MCF 10A (cell line): ENCODE results near the gene ZNF512. TPM values are rescaled to one million over a fixed set of nuclear protein-coding genes. Genes with fewer than 3 reads are reported as not detected.

Experiments used
- BruUV-seq: library from RNA; stranded (reverse); fragments of 400-500 nt; replicated peaks from 2 replicates; lab custom pipeline; 2021; lab: Mats Ljungman, UMichigan
- CTCF ChIA-PET: fragments of 300-600 bp; sonication (Branson Sonifier 250); formaldehyde crosslinking; extraction: SDS; loops from one replicate; lab custom pipeline; 2021; ENCODE audit warnings: antibody characterized with exemption, inconsistent platforms; lab: Yijun Ruan, JAX
- POLR2A ChIA-PET: fragments of 300-600, 350-650 bp; sonication (Branson Sonifier 250); formaldehyde crosslinking; extraction: SDS; loops from one replicate; lab custom pipeline; 2020; ENCODE audit warnings: antibody characterized with exemption, inconsistent platforms; lab: Yijun Ruan, JAX
- DNase-seq: peaks from one replicate; pipeline ENCODE4 v3.0.0-alpha.2; 2018; ENCODE audit not compliant: unreplicated experiment
- H3K27ac Mint-ChIP-seq: one replicate; pipeline ENCODE4 v1.8.0; 2022; ENCODE audit warnings: mild to moderate bottlenecking, low read depth, mixed read lengths; ENCODE audit not compliant: unreplicated experiment
- H3K27me3 Mint-ChIP-seq: one replicate; pipeline ENCODE4 v1.8.0; 2022; ENCODE audit warnings: mixed read lengths; ENCODE audit not compliant: insufficient read depth, unreplicated experiment
- H3K36me3 Mint-ChIP-seq: one replicate; pipeline ENCODE4 v1.8.0; 2022; ENCODE audit warnings: mild to moderate bottlenecking, moderate library complexity, mixed read lengths; ENCODE audit not compliant: insufficient read depth, unreplicated experiment
- H3K4me1 Mint-ChIP-seq: one replicate; pipeline ENCODE4 v1.8.0; 2022; ENCODE audit warnings: mixed read lengths; ENCODE audit not compliant: insufficient read depth, unreplicated experiment
- H3K4me3 Mint-ChIP-seq: one replicate; pipeline ENCODE4 v1.8.0; 2022; ENCODE audit warnings: mild to moderate bottlenecking, moderate library complexity, mixed read lengths; ENCODE audit not compliant: unreplicated experiment
- H3K9me3 Mint-ChIP-seq: one replicate; pipeline ENCODE4 v1.8.0; 2022; ENCODE audit warnings: mixed read lengths; ENCODE audit not compliant: unreplicated experiment
- CTCF ChIP-seq: fragments of 200-600 bp; IDR thresholded peaks from one replicate; pipeline ENCODE4 v1.8.0; 2022; ENCODE audit warnings: antibody characterized with exemption, mild to moderate bottlenecking; ENCODE audit not compliant: unreplicated experiment
- intact Hi-C: fragments of 100-400 bp; cut with micrococcal nuclease; formaldehyde crosslinking; loops from 2 replicates; pipeline ENCODE4 v1.14.1; 2022
- total RNA-seq: library from RNA; stranded (reverse); gene quantifications from 2 replicates; pipeline ENCODE4 v1.2.3, GENCODE V29; 2022

The ZNF512 gene
- total RNA-seq, 1 experiment from 2014 or later, result 19.9 TPM

- BruUV-seq, result TSS peak; percentile 66
- POLR2A ChIA-PET, result interaction anchor here (0.5 to 2.2 kb wide), 8 partner anchors 8 to 1134 kb away, joined by 3 to 9 read pairs (median 3); partner anchors contain the start of genes FOSL2, NRBP1 and PPM1G
Measured at GRCh38 chr2:27583390-27583915, 611 bp downstream of the ZNF512 start.

GRCh38 chr2:27584597-27584996 is 1.8 kb downstream of the ZNF512 start:
- CTCF ChIA-PET, result no interaction called here
- H3K4me3 Mint-ChIP-seq, result peak overlapping the region; percentile 97
- peaks cover 39% of the 10 kb centered on the region for H3K4me1 Mint-ChIP-seq
- TF ChIP-seq CTCF, result no peak
- H3K9me3 Mint-ChIP-seq, result peaks cover 6% of the 10 kb centered on the region
- POLR2A ChIA-PET, result no interaction called here
- intact Hi-C loops, result no loop called here
- no peak for DNase-seq
- no TSS peak for BruUV-seq
- H3K27ac Mint-ChIP-seq, result peak overlapping the region; percentile 97
- no peaks in the 10 kb centered on the region for H3K27me3 Mint-ChIP-seq
- peaks cover 5% of the 10 kb centered on the region for H3K36me3 Mint-ChIP-seq

More at GRCh38 chr2:27583390-27583915, 611 bp downstream of the ZNF512 start:
- Mint-ChIP-seq H3K27me3 (no peaks in the 10 kb centered on the region), H3K9me3 (peaks cover 7% of the 10 kb centered on the region), H3K4me3 (peak overlapping the region; percentile 97), H3K4me1 (peaks cover 39% of the 10 kb centered on the region), H3K27ac (peak overlapping the region; percentile 97), H3K36me3 (peaks cover 5% of the 10 kb centered on the region)
- CTCF ChIA-PET, result no interaction called here
- intact Hi-C loops, result loop anchor here (2.0 kb wide), 1 partner anchor 155 kb away; the partner anchor contains the start of gene NRBP1
- TF ChIP-seq CTCF, result no peak
- no peak for DNase-seq

GRCh38 chr2:27587025-27587424 is 4.2 kb downstream of the ZNF512 start:
- H3K4me1 Mint-ChIP-seq, result peaks cover 39% of the 10 kb centered on the region
- DNase-seq, result no peak
- peaks cover 5% of the 10 kb centered on the region for H3K36me3 Mint-ChIP-seq
- no peak for TF ChIP-seq CTCF
- no peaks in the 10 kb centered on the region for H3K27me3 Mint-ChIP-seq
- BruUV-seq, result no TSS peak
- H3K9me3 Mint-ChIP-seq, result no peaks in the 10 kb centered on the region
- no peak overlapping the region for H3K27ac Mint-ChIP-seq
- no peak overlapping the region for H3K4me3 Mint-ChIP-seq
- intact Hi-C loops, result no loop called here
- POLR2A ChIA-PET, result no interaction called here
- CTCF ChIA-PET, result no interaction called here

- POLR2A ChIA-PET, result interaction anchor here (1.6 kb wide), 1 partner anchor 40 kb away, joined by 4 read pairs; no protein-coding TSS in a partner anchor
- peaks cover 33% of the 10 kb centered on the region for H3K4me1 Mint-ChIP-seq
- H3K9me3 Mint-ChIP-seq, result no peaks in the 10 kb centered on the region
- no peak overlapping the region for H3K4me3 Mint-ChIP-seq
- no peaks in the 10 kb centered on the region for H3K27me3 Mint-ChIP-seq
- BruUV-seq, result no TSS peak
- H3K36me3 Mint-ChIP-seq, result peaks cover 7% of the 10 kb centered on the region
- intact Hi-C loops, result no loop called here
- no peak overlapping the region for H3K27ac Mint-ChIP-seq
- DNase-seq, result no peak
- no peak for TF ChIP-seq CTCF
- CTCF ChIA-PET, result interaction anchor here (0.7 kb wide), 1 partner anchor 104 kb away, joined by 5 read pairs; no protein-coding TSS in a partner anchor
Measured at GRCh38 chr2:27588308-27588707, 5.5 kb downstream of the ZNF512 start.
